GM19240 (cell line): ENCODE results near the gene TMEM98.
"Not testable (repeated sequence)": the region's sequence is repeated elsewhere in the genome, so short reads cannot be mapped to it uniquely, and the experiment has no call there.

Experiments
- DNase-seq: peaks from one replicate; pipeline ENCODE4 v3.0.0; 2011; ENCODE audit warnings: low spot score; ENCODE audit not compliant: insufficient read length

TMEM98 gene

DNA sequence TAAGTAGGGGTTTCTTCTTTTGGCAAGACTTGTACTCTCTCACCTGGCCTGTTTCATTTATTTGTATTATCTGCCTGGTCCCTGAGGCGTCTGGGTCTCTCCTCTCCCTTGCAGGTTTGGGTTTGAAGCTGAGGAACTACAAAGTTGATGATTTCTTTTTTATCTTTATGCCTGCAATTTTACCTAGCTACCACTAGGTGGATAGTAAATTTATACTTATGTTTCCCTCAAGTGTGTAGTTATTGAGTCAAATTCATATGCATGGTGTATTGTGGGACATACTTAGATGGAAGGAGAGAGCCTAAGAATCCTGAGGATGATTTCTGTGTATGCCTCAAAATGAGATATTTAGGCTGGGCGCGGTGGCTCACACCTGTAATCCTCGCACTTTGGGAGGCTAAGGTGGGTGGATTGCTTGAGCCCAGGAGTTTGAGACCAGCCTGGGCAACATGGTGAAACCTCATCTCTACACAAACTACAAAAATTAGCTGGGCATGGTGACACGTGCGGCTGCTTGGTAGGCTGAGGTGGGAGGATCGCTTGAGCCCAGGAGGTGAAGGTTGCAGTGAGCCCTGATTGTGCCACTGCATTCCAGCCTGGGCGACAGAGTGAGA is 13.6 kb downstream of the TMEM98 start:
- DNase-seq: no peak

GRCh38 chr17:32943206-32943605 is 15.3 kb downstream of the TMEM98 start:
- DNase-seq: no peak

DNA sequence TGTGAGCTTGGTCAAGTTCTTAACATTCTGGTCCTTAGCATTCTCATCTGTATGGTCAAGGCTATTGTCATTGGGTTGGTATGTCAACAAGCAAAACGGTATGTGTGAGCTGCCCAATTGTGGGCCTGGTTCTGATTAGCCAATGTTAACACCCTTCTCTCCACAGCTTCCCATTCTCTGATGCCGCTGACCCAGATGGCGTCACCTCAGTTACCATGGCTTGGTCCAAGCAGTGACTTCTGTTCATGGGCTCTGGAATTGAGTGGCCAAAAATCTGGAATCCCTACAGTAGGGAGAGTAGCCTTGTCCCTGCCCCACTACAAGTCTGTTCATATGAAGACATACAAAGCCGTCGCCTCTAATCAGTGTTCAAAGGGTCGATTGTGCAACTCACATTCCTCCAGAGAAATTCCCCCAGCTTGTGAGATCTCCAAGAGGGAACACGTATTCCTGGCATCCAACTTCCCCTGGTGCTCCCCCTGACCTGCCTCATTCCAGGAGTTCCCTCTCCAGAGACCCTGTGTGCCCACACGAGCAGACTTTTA is 15.8 kb downstream of the TMEM98 start:
- DNase-seq: no peak

GRCh38 chr17:32944248-32945020 is 16.5 kb downstream of the TMEM98 start:
- DNase-seq: no peak

DNA sequence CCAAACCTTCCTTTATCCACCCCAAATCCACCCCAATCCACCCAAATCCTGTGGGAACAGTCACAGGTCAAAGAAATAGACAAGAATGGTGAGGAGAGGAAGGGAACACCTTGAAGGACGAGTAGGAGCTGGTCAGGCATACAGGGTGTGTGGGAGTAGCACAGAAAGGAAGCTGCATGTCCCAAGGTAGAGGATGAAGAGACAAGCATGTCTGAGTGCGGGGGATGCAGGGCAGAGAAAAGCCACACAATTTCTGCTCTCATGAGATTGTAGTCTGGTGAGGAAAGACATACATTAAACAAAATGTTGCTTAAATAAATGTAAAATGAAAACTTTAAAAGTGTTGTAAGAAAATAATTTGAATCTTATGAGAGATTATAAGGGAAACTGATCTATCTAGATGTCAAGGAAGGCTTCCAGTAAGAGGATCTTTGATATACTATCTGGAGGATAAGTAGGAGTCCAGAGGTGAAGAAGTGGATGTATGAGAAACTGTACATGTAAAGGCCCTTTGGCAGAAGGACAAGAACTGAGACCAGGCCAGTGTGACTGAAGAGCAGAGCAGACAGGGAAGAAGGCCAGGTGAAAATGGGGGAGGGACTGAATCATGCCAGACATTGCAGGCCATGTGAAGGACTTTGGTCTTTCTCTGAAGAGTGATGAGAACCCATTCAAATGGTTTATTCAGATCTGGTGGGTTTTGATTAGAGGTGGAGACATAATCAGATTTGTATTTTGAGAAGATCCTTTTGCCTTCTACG is 18.6 kb downstream of the TMEM98 start:
- DNase-seq: no peak

DNA sequence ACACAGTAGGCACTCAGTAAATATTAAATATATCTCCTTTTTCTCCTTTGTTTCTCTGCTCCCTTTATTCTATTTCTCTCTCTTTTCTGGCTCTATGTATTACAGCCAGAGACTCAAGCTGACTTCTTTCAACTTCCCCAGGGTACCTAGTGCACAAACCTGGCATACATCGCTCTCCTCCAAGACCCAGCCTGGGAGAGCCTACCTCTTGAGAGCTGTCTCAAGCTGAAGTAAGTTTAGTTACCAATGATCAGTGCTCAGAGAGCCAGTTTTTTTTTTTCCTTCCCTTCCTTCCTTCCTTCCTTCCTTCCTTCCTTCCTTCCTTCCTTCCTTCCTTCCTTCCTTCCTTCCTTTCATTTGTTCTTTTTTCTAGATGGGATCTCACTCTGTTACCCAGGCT is 19.8 kb downstream of the TMEM98 start:
- DNase-seq: no peak

DNA sequence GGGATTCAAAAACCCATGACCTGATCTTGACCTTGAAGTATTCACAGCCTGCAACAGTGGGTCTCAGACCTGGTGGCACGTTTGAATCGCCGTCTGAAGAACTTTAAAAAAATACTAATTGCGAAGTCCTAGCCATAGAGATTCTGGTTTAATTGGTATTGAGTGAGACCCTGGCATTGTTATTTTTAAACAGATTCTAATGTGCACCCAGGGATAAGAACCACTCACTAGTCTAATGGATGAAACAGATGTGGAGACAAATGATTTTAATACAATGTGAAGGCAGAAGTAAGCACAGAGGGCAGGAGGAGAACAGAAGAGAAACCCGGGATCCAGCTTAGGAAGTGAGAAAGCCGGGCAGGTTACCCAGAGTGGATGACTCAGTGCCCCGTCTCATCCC is 21.2 kb downstream of the TMEM98 start:
- no peak for DNase-seq

- not testable (repeated sequence) for DNase-seq
These were observed 24.5 kb downstream of the TMEM98 start for GRCh38 chr17:32952491-32952890.

- DNase-seq: no peak
These were observed 25.1 kb downstream of the TMEM98 start for GRCh38 chr17:32953045-32953444.

DNA sequence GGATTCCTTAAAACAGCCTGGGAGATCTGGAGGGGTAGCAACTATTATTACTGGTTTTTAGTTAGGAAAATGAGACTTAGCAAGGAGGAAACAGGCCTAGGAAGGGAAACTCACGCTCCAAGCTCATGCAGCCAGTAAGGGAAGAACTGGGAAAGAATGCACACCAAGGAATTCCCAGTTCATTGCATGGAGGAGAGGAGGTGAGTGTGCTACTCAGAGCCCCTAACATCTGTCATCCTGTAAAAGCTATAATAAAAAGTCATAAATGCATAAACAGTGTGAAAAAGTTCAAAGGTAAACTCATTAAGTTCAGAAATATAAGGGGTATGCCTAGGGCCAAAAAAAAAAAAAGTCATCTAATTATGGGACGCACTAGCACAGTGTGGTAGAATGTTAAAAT is 25.9 kb downstream of the TMEM98 start:
- no peak for DNase-seq

GRCh38 chr17:32954477-32954876 is 26.5 kb downstream of the TMEM98 start:
- no peak for DNase-seq

DNA sequence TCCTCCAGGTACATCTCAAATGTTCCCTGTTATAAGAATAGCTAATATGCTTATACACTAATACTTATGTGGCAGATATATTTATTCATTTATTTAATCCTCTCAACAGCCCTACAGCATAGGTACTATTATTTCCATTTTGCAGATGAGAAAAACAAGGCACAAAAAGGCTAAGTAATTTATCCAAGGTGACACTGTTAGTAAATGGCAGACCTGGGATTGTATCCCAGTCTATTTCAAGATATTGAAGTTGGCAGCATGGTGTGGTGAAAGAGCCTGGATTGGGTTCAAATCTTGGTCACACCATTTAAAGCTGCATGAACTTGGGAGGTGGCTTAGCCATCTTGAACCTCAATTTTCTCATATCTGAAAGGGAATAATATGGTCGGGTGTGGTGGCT is 27.2 kb downstream of the TMEM98 start:
- DNase-seq: no peak

DNA sequence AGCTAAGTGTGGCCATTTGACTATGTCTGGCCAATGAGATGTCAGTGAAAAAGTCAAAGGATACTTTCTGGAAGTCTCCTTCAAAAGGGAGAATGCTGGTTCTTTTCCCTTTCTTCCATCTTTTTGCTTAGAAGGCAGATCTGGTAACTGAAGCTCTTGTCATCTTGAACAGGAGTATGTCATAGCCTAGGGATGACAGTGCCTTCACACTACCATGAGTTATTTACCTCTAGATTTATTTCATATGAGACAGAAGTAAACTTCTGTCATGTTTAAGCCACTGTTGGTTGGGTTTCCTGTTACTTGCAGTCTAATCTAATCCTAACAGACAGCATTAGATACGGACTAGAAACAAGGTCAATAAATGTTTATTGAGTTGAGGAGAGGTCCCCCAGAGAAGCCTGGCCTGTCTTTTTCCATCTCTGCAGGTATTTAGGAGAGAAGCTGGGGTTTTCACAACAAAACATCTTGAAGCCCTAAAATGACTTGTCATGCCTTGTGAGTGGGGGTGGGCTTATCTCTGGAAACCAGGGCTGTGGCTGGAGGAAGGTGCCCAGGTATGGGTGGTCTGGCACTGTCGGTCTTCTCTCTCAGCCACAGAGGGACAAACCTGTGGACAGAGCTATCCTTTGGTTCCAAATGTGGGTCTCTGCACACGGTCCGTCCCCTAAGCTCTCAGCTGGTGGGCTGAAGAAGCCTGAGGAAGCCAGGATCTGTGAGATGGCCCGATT is 28.5 kb downstream of the TMEM98 start:
- DNase-seq: no peak

DNA sequence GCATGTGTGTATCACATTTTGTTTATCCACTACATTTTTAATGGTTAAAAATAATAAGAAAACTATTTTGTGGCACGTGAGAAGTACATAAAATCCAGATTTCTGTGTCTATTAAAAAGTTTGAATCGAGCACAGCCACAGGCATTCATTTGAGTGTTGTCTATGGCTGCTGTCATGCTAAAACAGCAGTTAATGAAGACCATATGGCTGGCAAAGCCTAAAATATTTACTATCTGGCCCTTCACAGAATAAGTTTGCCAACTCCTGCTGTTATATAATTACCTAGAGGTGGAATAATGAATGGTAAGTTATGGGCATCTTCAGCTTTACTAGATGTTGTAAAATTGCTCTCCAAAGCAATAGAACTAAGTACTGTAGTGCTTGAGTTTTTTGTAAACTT is 30.5 kb downstream of the TMEM98 start:
- DNase-seq: no peak

GRCh38 chr17:32960815-32961214 is 32.9 kb downstream of the TMEM98 start:
- no peak for DNase-seq

DNA sequence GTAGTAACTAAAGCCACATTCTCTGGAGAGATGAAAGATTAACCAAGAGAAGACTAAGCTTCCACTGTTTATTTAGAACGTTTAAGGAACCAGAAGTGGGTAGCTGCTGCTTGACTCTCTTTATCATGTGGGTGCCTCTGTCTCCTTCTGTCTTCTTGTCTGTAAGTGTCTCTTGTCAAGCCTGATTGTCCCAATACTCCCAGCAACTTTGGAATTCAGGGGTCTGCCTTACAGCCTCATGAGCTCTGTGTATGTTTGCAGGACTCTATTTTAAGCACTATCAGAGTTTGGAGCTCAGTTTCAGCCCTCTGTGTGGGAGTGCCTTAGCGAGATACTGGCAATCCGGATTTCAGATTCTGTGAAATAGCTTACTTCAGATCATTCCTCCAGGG is 34.4 kb downstream of the TMEM98 start:
- DNase-seq: no peak

GRCh38 chr17:32964541-32964940 is 36.6 kb downstream of the TMEM98 start:
- no peak for DNase-seq

GRCh38 chr17:32969231-32969630 is 41.3 kb downstream of the TMEM98 start:
- not testable (repeated sequence) for DNase-seq

GRCh38 chr17:32970281-32970680 is 42.3 kb downstream of the TMEM98 start:
- no peak for DNase-seq

DNA sequence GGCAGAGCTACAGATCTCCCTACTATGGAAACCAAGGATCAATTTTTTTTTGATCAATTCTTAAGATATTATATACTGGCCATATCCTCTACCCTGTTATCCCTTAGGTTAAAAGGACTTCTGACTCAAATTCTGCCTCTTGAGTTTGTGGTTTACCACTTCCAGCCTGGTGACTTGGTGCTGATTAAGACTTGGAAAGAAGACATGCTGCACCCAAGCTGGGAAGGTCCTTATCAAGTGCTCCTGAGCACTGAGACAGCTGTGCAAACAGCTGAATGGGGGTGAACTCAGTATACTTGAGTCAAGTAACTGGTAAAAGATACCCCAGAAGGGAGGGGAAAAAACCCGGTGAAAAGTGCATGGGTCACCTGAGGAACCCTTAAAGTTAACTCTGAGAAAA is 43.2 kb downstream of the TMEM98 start:
- DNase-seq: no peak

DNA sequence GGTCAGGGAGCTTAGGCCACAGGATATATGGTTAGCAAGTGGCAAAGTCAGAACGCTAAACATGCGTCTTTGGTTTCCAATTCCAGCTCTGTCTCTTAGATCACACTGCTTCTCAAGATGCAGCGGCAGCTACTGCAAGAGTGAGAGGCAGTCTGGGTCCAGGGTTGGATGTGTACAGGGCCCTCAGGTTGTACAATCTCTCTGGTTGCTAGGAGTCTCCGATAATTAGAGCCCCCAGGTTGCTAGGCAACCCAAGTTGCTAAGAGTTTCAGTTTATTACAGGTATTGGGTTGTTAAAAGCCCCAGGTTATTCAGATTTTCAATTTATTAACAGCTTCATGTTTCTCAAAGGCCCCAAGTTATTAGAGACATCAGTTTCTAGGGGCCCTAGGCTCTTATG is 48.2 kb downstream of the TMEM98 start:
- DNase-seq: no peak

DNA sequence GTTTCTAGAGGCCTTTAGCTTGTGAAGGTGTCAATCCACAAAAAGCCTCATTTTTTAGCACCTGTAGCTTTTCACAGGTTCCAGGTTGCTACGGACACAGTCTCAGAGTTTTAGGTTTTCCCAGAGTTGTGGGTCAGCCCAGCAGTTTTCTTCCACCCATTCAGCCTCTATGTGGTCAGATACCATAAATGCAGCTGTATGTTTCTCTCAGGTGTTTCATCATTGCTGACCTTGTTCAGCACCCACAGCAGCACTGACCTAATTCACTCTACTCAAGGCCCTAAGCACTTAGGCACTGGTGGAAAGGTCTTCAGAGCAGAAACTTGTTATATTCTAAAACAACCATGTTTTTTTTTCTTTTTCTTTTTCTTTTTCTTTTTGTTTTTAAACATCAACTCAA is 48.7 kb downstream of the TMEM98 start:
- DNase-seq: no peak
